Kidney (tissue), 14 donors: ENCODE measurements around the gene AOPEP. TPM values are rescaled to one million over a fixed set of nuclear protein-coding genes. Genes with fewer than 3 reads are reported as not detected.

Experiments used
- DNase-seq, 5 donors: peaks; one replicate each; pipeline ENCODE4 v3.0.0-alpha.2; 2013 to 2020
- FAIRE-seq: peaks from 2 replicates; lab custom pipeline; 2012; peaks lifted over from hg19 to GRCh38; lab: Jason Lieb, UNC
- H3K27ac ChIP-seq, 2 donors: one replicate each; pipeline ENCODE4 v1.7.0; 2013; ENCODE audit warnings: low read depth in 2 of 2, low read length in 2 of 2, inconsistent platforms in 1 of 2
- H3K27me3 ChIP-seq: one replicate; pipeline ENCODE4 v1.7.1; 2013; ENCODE audit warnings: low read length, inconsistent platforms; ENCODE audit not compliant: control insufficient read depth, insufficient read depth
- H3K36me3 ChIP-seq, 3 donors: one replicate each; pipeline versions ENCODE4 v1.7.0 to v1.7.1; 2013; ENCODE audit warnings: low read length in 3 of 3, control low read depth in 1 of 3, inconsistent platforms in 1 of 3; ENCODE audit not compliant: insufficient read depth in 3 of 3, control insufficient read depth in 2 of 3
- H3K4me1 ChIP-seq, 3 donors: one replicate each; pipeline versions ENCODE4 v1.7.0 to v1.7.1; 2013; ENCODE audit warnings: low read length in 3 of 3, inconsistent platforms in 1 of 3, low read depth in 1 of 3; ENCODE audit not compliant: control insufficient read depth in 2 of 3, insufficient read depth in 2 of 3
- H3K4me3 ChIP-seq, 3 donors: one replicate each; pipeline versions ENCODE4 v1.7.0 to v1.8.1; 2013; ENCODE audit warnings: low read length in 3 of 3, control low read depth in 1 of 3, inconsistent platforms in 1 of 3
- H3K9ac ChIP-seq, 3 donors: one replicate each; pipeline versions ENCODE4 v1.7.0 to v1.7.1; 2013; ENCODE audit warnings: low read length in 3 of 3, control low read depth in 1 of 3, inconsistent platforms in 1 of 3
- H3K9me3 ChIP-seq, 3 donors: one replicate each; pipeline versions ENCODE4 v1.7.0 to v1.7.1; 2013; ENCODE audit warnings: low read length in 3 of 3, control low read depth in 1 of 3, inconsistent platforms in 1 of 3; ENCODE audit not compliant: control insufficient read depth in 2 of 3, insufficient read depth in 1 of 3
- CTCF ChIP-seq: IDR thresholded peaks from 3 replicates; pipeline ENCODE4 v1.5.1; 2012; ENCODE audit warnings: mild to moderate bottlenecking, moderate library complexity, borderline replicate concordance; ENCODE audit not compliant: insufficient read depth; ENCODE audit errors: extremely low read depth
- intact Hi-C: fragments of 100-400 bp; cut with DNase I; formaldehyde crosslinking; loops from one replicate; pipeline ENCODE4 v1.11.1; 2022
- polyA plus RNA-seq: library from polyadenylated mRNA; stranded (reverse); fragments of 350-450 nt; fragmentation: Illumina TruSeq; extraction: RNeasy Lipid Tissue Mini Kit (QIAGEN cat#74804); gene quantifications from one replicate; pipeline ENCODE4 v1.2.3, GENCODE V29; 2014; ENCODE audit warnings: low read depth, low replicate concordance; ENCODE audit not compliant: insufficient read depth
- total RNA-seq: library from RNA; stranded (reverse); fragmentation: NEBNext Ultra II Directional; extraction: Animal tissue kit (Norgen Biotek cat#: 25700); gene quantifications from one replicate; pipeline ENCODE4 v1.2.1, GENCODE V29; 2021
- donor health status: control.
- donor health status: control.
- donor health status: control.
- donor health status: control.
- donor health status: control.
- donor health status: DM: yes; HTN: yes; CAD: no.
- donor health status: Normal renal cell carcinoma (clear cell type).

Gene AOPEP
- total and polyA plus RNA-seq, 2 donors from 2014 or later: 52.2 to 119 TPM

GRCh38 chr9:94944626-94945025 lies 218.1 kb downstream of the AOPEP start:
- Histone ChIP-seq H3K9ac (no peak overlapping the region), H3K4me3 (no peak overlapping the region), H3K4me1 (peaks cover 0 to 20% (median 13%) of the 10 kb centered on the region in 3 donors), H3K27ac (no peak overlapping the region), H3K36me3 (no peaks in the 10 kb centered on the region), H3K27me3 (no peaks in the 10 kb centered on the region), H3K9me3 (no peaks in the 10 kb centered on the region)
- intact Hi-C loops: no loop called here
- DNase-seq (no peak), FAIRE-seq (no peak)
- no peak for TF ChIP-seq CTCF

DNA sequence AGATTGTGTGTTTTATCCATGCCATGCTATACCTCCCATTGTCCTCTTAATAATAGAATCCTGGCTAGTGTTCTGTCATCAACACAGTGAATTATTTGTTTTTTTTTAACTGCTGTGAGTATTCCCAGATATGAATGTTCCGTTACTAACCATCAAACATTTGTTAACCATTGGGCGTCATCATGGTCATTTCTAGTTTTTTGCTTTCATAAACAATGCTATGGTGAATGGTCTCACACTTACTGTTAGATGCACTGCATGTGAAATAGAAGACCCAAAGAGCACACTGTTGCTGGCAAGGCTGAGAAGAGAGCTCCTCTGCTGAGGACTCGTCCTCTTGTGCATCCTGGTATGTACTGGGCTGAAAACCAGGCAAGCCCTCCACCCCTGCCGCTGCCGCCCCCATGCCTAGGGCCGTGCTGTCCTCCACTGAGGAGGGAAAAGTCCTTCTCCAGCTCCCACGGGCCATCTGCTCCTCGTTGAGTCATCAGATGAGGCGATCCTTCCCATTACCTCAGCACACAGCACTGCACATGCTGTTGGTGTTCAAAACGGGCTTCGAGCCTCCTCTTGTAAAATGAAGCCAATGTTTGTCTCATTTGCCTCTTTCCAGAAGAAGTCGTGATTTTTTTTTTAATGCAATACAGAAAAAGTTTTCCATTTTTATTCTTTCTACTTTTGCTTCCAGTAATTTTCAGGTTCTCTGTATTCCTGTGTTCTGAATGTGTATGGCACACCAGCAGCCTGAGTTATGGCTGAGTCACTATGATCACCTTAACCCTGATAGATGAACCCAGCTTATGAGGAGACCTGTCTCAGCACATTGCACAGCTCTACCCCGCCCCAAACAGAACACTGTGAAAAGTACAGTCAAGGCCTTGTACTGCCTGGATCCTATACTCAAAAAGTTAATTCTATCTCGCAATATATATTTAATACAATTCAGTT lies 219.0 kb downstream of the AOPEP start:
- no peak for DNase-seq
- FAIRE-seq: no peak
- intact Hi-C loops: no loop called here
- Histone ChIP-seq H3K27ac (no peak overlapping the region), H3K4me1 (peaks cover 0 to 23% (median 16%) of the 10 kb centered on the region in 3 donors), H3K9ac (no peak overlapping the region), H3K4me3 (no peak overlapping the region), H3K36me3 (no peaks in the 10 kb centered on the region), H3K27me3 (no peaks in the 10 kb centered on the region), H3K9me3 (no peaks in the 10 kb centered on the region)
- no peak for TF ChIP-seq CTCF

DNA sequence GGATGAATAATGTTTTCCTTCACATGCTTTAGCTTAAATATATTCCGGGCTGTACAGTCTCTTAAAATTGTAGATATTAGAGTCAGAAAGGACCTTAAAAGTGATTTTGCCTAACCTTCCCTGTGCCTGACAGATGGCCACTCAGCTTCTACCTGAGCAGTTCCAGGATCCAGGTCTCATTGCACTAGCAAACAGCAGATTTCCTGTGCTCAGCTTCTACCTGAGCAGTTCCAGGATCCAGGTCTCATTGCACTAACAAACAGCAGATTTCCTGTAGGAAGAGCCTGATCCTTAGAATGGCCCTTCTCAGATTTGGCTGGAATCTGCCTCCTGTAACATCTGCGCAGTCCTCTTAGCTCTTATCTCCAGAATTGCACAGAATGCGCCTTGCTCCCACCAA lies 219.8 kb downstream of the AOPEP start:
- H3K4me3 ChIP-seq: no peak overlapping the region
- no peaks in the 10 kb centered on the region for H3K36me3 ChIP-seq
- TF ChIP-seq CTCF: no peak
- H3K9me3 ChIP-seq: no peaks in the 10 kb centered on the region
- no peak overlapping the region for H3K27ac ChIP-seq
- no peak for DNase-seq
- FAIRE-seq: no peak
- intact Hi-C loops: no loop called here
- H3K9ac ChIP-seq: no peak overlapping the region
- H3K4me1 ChIP-seq: peaks cover 3 to 23% (median 17%) of the 10 kb centered on the region in 3 donors
- H3K27me3 ChIP-seq: no peaks in the 10 kb centered on the region
